HT1080 (cell line): ENCODE results near the gene RFESD. TPM values are rescaled to one million over a fixed set of nuclear protein-coding genes. Genes with fewer than 3 reads are reported as not detected.

Experiments used
- DNase-seq: peaks from one replicate; pipeline ENCODE4 v3.0.0-alpha.2; 2015; ENCODE audit warnings: low read depth
- polyA plus RNA-seq, 2 experiments: library from polyadenylated mRNA; depleted of rRNA; stranded (reverse); fragments of >200 nt; gene quantifications; 2 replicates each; pipeline ENCODE4 v1.2.3, GENCODE V29; 2015
- total RNA-seq: library from RNA; depleted of rRNA; stranded (reverse); fragments of >200 nt; shearing (Covaris generic); gene quantifications from 2 replicates; pipeline ENCODE4 v1.2.3, GENCODE V29; 2014; rRNA removed

RFESD gene
- 2.5 and 4.0 TPM in 2 replicates for total RNA-seq
- 4.3 and 6.0 TPM in 2 replicates for polyA plus RNA-seq (2015; cell fraction: cytosol; rRNA removed)
- polyA plus RNA-seq (2015; cell fraction: nucleus; rRNA removed), result 5.5 and 5.8 TPM in 2 replicates

DNA sequence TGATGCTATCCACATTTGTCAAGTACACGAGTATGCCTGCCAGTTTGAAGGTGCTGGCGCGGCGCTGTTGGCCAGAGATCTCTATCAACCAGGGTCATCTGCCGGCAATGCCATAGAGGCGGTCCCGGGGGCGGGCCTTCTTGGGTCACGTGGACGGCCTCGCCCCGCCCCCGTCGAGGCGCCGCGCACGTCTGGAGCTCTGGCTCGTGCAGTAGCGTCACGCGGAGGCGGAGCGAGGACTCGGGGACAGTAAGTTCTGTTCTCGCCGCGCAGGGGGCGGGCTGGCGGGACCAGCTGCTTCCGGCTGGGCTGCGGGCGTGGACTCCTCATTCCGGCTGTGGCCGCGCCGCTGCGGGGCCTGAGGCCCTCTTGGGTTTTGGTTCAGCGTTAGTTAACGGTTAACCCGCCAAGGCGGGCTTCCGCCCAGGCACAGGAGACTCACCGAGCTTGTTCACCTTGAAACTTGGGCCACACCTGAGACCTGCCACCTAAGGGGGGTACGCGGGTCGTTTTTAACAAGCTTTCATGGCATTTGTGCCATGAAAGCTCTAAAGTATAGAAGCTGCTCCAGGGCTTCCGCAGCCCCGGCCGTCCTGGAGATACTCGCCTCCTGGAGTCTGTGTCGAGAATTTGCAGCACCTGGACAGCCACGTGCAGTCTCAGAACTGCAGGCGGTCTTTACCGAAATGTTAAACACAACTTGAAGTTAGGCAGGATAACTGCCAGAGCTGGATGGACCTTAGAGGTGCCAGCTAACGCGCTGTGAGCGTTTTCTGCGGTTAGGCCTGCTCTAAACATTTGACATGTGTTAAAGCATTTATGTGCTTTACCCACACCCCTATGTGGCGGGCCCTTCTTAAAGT is at the start of gene RFESD:
Gene RFESD, plus strand, starts transcription at position 209 of the 863 bp plus-strand sequence. CDS start 5,495 bp downstream, outside the sequence.
- peak; percentile 94 for DNase-seq

DNA sequence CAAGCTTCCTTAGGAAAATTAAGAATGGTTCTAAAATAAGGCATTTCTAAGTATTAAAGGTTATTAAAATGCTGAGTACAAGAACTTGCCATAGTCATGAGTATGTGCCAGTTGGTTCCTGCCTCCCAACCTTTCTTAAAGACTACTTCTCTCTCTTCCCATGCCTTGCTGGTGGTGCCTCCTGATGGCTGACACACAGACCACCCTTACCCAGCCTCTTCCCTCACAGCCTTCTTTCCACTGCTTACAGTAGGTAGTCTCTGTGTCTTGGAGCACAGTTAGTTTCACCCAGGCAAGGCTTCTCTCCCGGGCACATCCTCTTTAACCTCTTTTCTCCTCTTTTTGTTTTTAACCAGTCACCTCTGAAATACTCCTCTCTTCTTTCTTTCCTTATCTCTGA is 47.3 kb upstream of the RFESD start:
- no peak for DNase-seq

- DNase-seq, result no peak
Measured at GRCh38 chr5:95600557-95600956, 46.0 kb upstream of the RFESD start.

DNA sequence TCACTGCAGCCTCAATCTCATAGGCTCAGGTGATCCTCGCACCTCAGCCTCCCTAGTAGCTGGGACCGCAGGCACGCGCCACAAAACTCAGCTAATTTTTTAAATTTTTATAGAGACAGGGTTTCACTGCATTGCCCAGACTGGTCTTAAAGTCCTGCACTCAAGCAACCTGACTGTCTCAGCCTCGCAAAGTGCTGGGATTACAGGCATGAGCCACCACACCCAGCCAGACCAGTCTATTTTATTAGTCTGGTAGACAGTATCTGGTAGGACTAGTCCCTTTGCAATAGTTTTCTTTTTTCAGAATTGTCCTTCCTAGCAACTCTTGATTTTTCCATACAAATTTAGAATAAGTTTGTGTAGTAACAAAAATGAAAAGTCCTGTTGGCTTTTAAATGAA is 40.8 kb upstream of the RFESD start:
- DNase-seq, result no peak

- no peak for DNase-seq
Measured at GRCh38 chr5:95606419-95606818, 40.2 kb upstream of the RFESD start.

DNA sequence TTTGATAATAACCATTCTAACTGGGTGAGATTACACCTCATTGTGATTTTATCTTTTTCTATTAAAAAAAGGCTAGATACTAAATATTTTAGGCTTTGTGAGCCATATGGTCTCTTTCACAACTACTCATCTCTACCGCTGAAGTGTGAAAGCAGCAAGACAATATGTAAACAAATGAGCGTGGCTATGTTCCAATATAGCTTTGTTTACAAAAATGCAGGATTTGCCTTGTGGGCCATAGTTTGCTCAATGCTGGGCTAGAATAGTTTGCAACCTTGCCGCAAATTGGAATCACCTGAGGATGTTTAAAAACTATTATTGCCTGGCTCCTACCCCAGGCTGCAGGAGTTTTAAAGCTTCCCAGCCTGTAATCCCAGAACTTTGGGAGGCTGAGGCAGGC is 36.9 kb upstream of the RFESD start:
- DNase-seq, result no peak

DNA sequence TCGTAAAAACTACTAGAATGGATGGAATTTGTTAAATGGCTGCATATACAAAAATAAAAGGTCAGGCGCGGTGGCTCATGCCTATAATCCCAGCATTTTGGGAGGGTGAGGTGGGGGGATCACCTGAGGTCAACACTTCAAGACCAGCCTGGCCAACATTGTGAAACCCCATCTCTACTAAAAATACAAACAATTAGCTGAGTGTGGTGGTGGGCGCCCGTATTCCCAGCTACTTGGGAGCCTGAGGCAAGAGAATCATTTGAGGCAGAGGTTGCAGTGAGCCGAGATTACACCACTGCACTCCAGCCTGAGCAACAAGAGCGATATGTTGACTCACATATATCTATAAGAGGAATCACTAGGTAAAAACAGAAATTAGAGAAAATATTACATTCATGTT is 36.0 kb upstream of the RFESD start:
- DNase-seq, result no peak

GRCh38 chr5:95611396-95611795 is 35.2 kb upstream of the RFESD start:
- DNase-seq, result no peak

DNA sequence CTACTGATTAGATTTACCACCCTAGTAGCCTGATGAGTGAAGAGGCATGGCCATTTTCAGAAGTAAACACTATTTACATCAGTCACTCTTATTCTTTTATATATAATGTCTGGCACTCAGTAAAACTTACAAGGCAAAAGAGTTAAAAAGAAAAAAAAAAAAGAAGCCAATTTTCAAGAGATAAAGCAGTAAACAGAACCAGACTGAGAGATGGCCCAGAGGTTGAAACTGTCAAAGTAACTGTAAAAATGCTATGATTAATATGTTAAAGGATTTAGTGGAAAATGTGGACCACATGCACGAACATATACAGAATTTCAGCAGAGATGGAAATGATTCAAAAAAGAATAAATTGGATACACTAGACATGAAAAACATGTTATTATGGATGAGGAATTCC is 33.1 kb upstream of the RFESD start:
- no peak for DNase-seq

DNA sequence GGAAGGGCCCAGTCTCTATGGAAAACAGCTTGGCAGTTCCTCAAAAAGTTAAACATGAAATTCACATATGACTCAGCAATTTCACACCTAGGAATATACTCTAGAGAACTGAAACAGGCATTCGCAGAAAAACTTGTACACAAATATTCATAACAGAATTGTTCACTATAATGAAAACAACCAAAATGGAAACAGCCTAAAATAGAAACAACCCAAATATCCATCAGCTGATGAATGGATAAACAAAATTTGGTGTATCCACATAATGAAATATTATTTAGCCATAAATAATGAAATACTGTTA is 31.5 kb upstream of the RFESD start:
- DNase-seq, result no peak

DNA sequence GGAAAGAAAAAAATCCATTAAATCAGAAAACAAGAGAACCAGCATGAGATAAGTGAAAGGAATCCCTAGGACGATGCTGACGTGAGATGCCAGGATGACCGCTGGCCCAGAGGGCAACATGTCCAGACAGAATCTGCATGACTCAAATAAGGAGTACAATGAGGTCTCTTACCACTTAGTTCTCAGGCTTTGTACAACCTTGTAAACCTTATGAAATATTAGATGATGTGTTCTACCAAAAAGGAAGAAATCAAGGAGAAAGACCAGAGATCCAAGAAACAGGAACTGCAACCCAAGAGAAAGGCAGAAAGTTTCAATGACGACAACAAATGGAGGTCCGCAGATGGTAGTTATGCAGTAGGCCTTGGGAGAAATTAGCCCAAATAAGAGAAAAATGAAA is 29.5 kb upstream of the RFESD start:
- peak; percentile 28 for DNase-seq

DNA sequence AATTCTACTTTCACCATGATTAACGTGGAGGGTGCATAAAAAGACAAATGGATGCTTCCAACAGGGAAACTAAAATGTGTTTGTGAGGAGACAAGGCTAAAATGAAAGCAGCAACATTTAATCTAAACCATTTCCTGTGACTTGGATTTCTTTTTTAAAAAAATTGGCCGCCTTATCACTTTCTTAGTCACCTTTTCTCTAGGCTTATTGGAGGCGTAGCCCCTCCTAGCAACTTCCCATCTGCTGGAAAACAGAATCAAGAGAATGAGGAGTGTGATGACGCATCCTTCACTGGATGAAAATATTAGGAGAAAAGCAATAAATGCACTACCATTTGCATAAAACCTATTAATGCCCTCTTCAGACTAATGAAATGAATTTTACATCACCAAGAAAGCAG is 27.5 kb upstream of the RFESD start:
- peak; percentile 28 for DNase-seq

DNA sequence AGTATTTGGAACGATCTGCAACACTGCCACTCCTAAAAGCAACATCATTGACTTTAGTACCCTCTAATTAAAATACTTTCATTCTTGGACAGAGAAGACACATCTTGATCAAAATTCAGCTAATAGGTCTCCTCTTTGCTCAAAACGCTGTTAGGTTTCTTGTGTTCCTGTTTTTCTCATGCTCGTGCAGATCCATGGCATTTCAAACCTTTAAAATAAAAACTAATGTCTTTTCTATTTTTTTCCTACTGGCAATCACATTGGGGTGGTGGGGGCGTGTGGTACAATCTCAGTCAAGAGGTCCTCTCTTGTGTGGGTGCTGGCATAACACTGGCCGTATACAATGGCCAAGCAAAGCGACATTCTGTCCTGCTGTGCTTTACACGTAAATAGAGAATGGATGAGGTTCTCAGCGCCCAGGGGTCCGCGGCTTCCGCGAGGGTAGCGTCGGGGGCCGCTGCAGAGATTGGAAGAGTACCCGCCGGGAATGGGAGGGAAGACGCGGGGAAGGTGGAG is 27.0 kb upstream of the RFESD start:
- DNase-seq, result no peak

- DNase-seq, result no peak
Measured at GRCh38 chr5:95620030-95620869, 26.3 kb upstream of the RFESD start, which contains the start of gene GPR150. Gene GPR150, plus strand, starts transcription at chr5:95620087. Its CDS starts 189 bp downstream, at chr5:95620276.

GRCh38 chr5:95620870-95621838 is 25.4 kb upstream of the RFESD start:
- no peak for DNase-seq

DNA sequence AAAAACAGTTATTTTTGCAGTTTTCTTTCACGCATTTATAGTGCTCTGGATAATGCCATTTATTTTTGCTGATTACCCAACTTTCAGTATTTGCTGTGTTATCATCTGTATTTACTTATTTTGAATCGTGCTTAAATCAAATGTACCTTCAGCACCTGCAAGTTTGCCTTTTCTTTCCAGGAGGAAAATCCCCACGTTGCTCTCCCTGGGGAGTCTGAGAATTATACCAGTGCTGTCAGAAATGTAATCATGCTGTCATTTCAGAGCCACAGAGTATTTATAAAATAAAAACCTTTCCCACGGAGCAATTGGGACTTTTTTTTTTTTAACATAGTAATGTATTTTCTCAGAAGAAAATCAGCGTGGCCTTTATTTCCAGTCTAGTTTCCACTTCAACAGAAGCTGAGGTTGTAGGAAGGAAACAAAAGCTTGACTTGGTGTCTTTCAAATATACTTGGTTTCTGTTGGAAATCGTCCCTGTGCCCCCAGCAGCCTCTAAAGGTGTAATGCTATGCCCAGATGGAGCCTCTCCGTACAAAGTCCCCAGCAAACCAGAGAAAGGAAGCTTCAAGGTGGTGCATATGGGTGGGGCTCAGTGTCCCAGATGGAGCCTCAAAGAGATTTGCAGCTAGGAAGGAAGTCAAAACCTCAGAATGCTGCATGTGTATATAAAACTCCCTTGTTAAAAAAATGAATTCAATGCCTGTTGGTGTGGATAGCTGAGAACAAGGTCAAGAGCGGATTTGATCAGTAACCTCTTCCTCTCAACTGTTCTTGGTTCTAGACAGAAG is 24.5 kb upstream of the RFESD start:
- DNase-seq, result no peak

- no peak for DNase-seq
Measured at GRCh38 chr5:95623706-95624105, 22.9 kb upstream of the RFESD start.

DNA sequence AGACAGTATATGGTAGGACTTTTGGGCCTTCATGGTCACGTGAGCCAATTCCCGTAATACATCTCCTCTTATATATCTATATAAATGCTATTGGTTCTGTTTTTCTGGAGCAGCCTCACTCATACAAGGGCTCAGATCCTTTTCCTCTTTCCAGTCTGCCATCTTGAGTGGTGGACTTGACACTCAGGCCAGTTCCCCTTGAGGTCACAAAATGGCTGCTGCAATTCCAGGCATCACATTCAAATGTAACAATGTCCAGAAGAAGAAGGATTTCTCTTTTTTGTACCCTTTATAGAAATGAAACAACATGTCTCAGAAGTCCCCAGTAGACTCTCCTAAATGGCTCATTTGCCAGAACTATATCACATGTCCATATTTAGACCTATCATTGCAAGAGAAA is 22.2 kb upstream of the RFESD start:
- DNase-seq, result no peak

DNA sequence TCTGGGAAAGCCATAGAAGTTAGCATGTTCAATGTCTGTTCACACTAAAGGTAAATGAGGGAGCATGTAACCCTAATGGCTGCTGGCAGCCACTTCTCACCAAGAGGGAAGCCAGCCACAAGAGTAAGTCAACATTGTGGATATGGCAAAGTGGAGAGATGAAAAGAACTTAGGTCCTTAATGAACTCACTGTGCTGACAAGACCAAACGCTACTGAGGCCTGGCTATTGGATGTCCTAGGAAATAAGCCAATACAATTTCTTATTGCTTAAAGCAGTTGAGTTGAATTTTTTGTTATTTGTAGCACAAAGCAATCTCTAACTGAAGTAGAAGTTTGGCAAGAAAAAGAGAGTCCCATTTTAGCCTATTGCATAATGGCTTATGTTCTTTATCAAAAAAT is 19.9 kb upstream of the RFESD start:
- no peak for DNase-seq
